BJ (cell line): Measurements from ENCODE around the gene PTAFR. TPM values are rescaled to one million over a fixed set of nuclear protein-coding genes. Genes with fewer than 3 reads are reported as not detected.

Experiments used
- CTCF ChIA-PET: fragments of 350-600 bp; formaldehyde crosslinking; extraction: SDS; loops from one replicate; lab custom pipeline; 2021; ENCODE audit warnings: antibody characterized with exemption, inconsistent platforms; lab: Yijun Ruan, JAX
- POLR2A ChIA-PET: fragments of 300-600 bp; sonication (Branson Sonifier 250); formaldehyde crosslinking; extraction: SDS; loops from one replicate; lab custom pipeline; 2021; ENCODE audit warnings: antibody characterized with exemption; lab: Charles Lee
- DNase-seq: peaks from one replicate; pipeline ENCODE4 v3.0.0-alpha.2; 2011; ENCODE audit warnings: low read depth
- H3K27me3 ChIP-seq: 2 replicates; pipeline ENCODE4 v1.6.0; 2011; ENCODE audit warnings: low read length; ENCODE audit not compliant: control insufficient read depth, insufficient read depth
- H3K36me3 ChIP-seq: 2 replicates; pipeline ENCODE4 v1.5.1; 2011; ENCODE audit warnings: low read length; ENCODE audit not compliant: control insufficient read depth, insufficient read depth
- H3K4me3 ChIP-seq: 2 replicates; pipeline ENCODE4 v1.5.1; 2011; ENCODE audit warnings: low read depth, mild to moderate bottlenecking, control low read depth, low read length
- polyA plus RNA-seq: library from polyadenylated mRNA; depleted of rRNA; stranded (reverse); fragments of >200 nt; gene quantifications from 2 replicates; pipeline ENCODE4 v1.2.3, GENCODE V29; 2011
- TF ChIP-seq, protein P1 (sequence below): IDR thresholded peaks from 2 replicates; pipeline ENCODE4 v1.5.1; 2011; ENCODE audit warnings: low read depth, mild to moderate bottlenecking, control low read depth, inconsistent platforms, low read length, moderate library complexity; ENCODE audit not compliant: insufficient read depth

The PTAFR gene
- polyA plus RNA-seq, 1 experiment = 0.10 TPM

DNA sequence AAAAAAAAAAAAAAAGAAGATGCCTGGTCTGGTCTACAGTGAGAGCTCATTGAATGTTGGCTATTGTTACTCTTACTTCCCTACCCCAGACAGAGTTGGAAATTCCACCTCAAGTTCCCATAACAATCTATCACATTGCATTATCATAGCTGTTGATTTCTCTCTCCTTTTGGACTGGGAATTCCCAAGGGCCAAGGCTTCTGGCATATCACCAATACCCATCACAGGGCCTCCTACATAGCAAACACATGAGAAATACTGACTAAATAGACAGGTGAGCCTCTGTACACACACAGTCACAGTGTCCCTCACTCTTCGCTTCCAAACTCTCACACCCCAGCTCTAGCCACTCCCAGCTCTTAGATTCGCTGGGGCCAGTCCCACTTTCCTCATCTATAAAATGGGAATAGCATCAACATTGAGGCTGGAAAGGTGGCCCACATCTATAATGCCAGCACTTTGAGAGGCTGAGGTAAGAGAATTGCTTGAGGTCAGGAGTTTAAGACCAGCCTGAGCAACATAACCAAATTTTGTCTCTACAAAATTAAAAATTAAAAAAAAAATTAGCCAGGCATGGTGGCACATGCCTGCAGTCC, 6.4 kb downstream of the PTAFR start:
- TF ChIP-seq, protein P1, sequence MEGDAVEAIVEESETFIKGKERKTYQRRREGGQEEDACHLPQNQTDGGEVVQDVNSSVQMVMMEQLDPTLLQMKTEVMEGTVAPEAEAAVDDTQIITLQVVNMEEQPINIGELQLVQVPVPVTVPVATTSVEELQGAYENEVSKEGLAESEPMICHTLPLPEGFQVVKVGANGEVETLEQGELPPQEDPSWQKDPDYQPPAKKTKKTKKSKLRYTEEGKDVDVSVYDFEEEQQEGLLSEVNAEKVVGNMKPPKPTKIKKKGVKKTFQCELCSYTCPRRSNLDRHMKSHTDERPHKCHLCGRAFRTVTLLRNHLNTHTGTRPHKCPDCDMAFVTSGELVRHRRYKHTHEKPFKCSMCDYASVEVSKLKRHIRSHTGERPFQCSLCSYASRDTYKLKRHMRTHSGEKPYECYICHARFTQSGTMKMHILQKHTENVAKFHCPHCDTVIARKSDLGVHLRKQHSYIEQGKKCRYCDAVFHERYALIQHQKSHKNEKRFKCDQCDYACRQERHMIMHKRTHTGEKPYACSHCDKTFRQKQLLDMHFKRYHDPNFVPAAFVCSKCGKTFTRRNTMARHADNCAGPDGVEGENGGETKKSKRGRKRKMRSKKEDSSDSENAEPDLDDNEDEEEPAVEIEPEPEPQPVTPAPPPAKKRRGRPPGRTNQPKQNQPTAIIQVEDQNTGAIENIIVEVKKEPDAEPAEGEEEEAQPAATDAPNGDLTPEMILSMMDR = no peak
- DNase-seq = no peak
- ChIA-PET POLR2A (no interaction called here), CTCF (interaction anchor here (0.6 to 1.2 kb wide), 3 partner anchors 15 to 39 kb away, joined by 3 read pairs; no protein-coding TSS in a partner anchor)
- no peak overlapping the region for H3K4me3 ChIP-seq
- no peaks in the 10 kb centered on the region for H3K36me3 ChIP-seq
- no peaks in the 10 kb centered on the region for H3K27me3 ChIP-seq

DNA sequence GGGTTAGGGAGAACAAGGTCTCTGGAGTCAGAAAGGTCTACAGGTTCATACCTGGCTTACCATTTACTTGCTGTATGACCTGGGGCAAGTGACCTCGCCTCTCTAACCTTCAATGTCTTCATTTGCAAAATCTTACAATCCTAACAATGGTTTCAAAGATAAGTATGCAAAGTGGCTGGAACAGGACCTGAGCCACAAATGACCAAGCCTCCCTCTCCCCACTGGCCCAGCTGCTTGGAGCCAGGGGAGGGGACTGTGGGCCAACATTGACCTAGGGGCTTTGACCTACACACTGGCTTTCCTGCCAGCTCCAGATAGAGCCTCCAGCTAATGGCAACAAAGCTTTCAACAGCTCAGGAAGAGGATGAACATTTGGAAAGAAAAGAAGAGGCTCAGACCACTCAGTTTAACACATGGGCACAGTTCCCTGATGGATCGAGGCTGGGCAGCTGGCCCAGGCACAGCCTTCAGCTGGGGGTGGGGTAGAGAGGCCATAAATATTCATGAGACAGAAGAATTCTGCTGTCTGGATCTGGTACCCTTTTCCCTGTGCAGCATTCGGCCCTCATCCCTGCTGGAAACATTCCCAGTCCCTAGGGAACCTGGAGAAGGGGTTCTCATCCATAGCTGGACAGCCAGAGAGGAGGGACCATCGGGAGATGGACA, 12.9 kb downstream of the PTAFR start:
- TF ChIP-seq, protein P1 = no peak
- no peak for DNase-seq

DNA sequence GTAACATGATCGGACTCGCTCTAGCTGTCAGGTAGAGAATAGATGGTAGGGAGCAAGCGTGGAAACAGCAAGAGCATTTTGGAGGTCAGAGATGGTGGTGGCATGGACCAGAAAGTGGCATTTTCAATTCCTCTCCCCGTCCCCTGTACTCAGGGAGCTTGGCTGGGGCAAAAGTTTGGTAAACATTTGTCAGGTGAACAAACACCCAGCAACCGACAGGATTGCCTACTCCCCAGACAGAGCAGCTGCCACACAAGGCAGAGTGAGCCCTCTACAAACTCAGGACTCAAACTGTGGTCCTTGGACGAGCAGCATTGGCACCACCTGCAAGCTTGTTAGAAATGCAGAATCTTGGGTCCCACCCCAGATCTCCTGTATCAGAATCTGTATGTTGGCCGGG, 14.3 kb downstream of the PTAFR start:
- CTCF ChIA-PET = interaction anchor here (0.6 to 1.1 kb wide), 2 partner anchors 11 to 47 kb away, joined by 3 to 6 read pairs; no protein-coding TSS in a partner anchor
- TF ChIP-seq, protein P1 = no peak
- H3K27me3 ChIP-seq = no peaks in the 10 kb centered on the region
- H3K4me3 ChIP-seq = no peak overlapping the region
- DNase-seq = no peak
- H3K36me3 ChIP-seq = no peaks in the 10 kb centered on the region
- POLR2A ChIA-PET = no interaction called here

More for the DNA sequence above, 12.9 kb downstream of the PTAFR start:
- ChIA-PET POLR2A (no interaction called here), CTCF (interaction anchor here (1.1 to 1.3 kb wide), 2 partner anchors 9 to 10 kb away, joined by 3 to 4 read pairs; no protein-coding TSS in a partner anchor)
- H3K36me3 ChIP-seq = no peaks in the 10 kb centered on the region
- no peak overlapping the region for H3K4me3 ChIP-seq
- no peaks in the 10 kb centered on the region for H3K27me3 ChIP-seq

DNA sequence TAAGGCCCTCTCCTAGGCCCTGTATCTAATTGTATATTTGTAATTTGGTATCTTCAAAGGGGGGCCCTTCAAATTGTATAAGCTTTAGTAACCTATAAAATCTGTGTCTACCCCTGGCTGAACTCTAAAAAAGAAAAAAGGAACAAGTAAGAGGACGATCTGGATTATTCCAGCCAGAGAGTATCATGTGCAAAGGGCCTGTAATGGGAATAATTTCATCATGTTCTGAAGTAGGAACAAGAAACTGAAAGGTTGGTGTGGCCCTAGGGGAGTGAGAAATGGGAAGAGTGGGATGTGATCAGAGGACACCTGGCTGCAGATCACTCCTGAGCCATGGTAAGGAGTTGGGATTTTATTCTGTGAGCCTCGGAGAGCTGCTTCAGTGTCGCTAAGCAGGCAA, 14.7 kb downstream of the PTAFR start:
- DNase-seq = no peak
- TF ChIP-seq, protein P1 = no peak
- H3K27me3 ChIP-seq = no peaks in the 10 kb centered on the region
- POLR2A ChIA-PET = no interaction called here
- H3K4me3 ChIP-seq = no peak overlapping the region
- CTCF ChIA-PET = interaction anchor here (0.6 to 1.1 kb wide), 2 partner anchors 11 to 47 kb away, joined by 3 to 6 read pairs; no protein-coding TSS in a partner anchor
- H3K36me3 ChIP-seq = no peaks in the 10 kb centered on the region

DNA sequence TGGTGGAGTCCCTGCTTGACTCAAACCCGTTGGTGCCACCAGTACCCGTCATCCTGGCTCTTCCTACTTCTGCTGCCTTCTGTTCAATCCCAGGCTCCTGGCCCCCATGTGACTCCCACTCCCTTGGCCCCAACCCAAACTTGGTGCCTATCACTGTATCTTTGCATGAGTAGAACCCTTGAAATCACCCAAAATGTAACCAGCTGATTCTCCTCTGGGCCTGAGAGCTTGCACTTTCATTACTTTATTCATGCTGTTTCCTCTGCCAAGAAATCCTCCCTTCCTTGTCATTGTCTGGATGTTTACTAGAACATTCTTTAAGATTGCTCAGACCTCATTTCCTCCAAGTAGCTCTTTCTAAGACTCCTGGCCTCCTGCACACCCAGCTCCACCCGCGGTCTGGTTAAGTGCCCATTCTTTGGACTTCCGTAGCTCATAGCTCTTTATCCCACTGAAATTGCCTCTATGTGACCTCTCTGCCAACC, 15.7 kb downstream of the PTAFR start:
- Histone ChIP-seq H3K27me3 (no peaks in the 10 kb centered on the region), H3K36me3 (no peaks in the 10 kb centered on the region), H3K4me3 (no peak overlapping the region)
- TF ChIP-seq, protein P1 = no peak
- CTCF ChIA-PET = interaction anchor here (0.9 kb wide), 1 partner anchor 303 kb away, joined by 3 read pairs; no protein-coding TSS in a partner anchor
- POLR2A ChIA-PET = interaction anchor here (0.6 kb wide), 2 partner anchors 11 to 54 kb away, joined by 4 read pairs; no protein-coding TSS in a partner anchor
- DNase-seq = no peak
